GM06990 (cell line): ENCODE results near the gene RCAN3.

Experiments used
- DNase-seq: peaks from one replicate; pipeline ENCODE4 v3.0.0-alpha.2; 2011; ENCODE audit not compliant: insufficient read length; ENCODE audit errors: extremely low read depth
- H3K27me3 ChIP-seq: replicated peaks from 2 replicates; pipeline ENCODE4 v1.6.0; 2011; ENCODE audit warnings: low read length; ENCODE audit not compliant: control insufficient read depth, insufficient read depth
- H3K36me3 ChIP-seq: 2 replicates; pipeline ENCODE4 v1.5.1; 2011; ENCODE audit warnings: low read length; ENCODE audit not compliant: control insufficient read depth, insufficient read depth
- H3K4me3 ChIP-seq: replicated peaks from 2 replicates; pipeline ENCODE4 v1.5.1; 2011; ENCODE audit warnings: low read depth, mild to moderate bottlenecking, control low read depth, low read length
- TF ChIP-seq, protein P1 (sequence below): IDR thresholded peaks from 2 replicates; pipeline ENCODE4 v1.5.1; 2011; ENCODE audit warnings: low read length, control low read depth, mild to moderate bottlenecking, inconsistent platforms; ENCODE audit not compliant: insufficient read depth, poor library complexity, severe bottlenecking

RCAN3 gene

GRCh38 chr1:24503059-24503751 lies 569 bp downstream of the RCAN3 start:
- Histone ChIP-seq H3K36me3 (no peaks in the 10 kb centered on the region), H3K27me3 (no peaks in the 10 kb centered on the region; the same call in 1 of the 2 replicates), H3K4me3 (peak overlapping the region; percentile 77)
- TF ChIP-seq, protein P1, sequence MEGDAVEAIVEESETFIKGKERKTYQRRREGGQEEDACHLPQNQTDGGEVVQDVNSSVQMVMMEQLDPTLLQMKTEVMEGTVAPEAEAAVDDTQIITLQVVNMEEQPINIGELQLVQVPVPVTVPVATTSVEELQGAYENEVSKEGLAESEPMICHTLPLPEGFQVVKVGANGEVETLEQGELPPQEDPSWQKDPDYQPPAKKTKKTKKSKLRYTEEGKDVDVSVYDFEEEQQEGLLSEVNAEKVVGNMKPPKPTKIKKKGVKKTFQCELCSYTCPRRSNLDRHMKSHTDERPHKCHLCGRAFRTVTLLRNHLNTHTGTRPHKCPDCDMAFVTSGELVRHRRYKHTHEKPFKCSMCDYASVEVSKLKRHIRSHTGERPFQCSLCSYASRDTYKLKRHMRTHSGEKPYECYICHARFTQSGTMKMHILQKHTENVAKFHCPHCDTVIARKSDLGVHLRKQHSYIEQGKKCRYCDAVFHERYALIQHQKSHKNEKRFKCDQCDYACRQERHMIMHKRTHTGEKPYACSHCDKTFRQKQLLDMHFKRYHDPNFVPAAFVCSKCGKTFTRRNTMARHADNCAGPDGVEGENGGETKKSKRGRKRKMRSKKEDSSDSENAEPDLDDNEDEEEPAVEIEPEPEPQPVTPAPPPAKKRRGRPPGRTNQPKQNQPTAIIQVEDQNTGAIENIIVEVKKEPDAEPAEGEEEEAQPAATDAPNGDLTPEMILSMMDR = no peak
- DNase-seq = no peak

DNA sequence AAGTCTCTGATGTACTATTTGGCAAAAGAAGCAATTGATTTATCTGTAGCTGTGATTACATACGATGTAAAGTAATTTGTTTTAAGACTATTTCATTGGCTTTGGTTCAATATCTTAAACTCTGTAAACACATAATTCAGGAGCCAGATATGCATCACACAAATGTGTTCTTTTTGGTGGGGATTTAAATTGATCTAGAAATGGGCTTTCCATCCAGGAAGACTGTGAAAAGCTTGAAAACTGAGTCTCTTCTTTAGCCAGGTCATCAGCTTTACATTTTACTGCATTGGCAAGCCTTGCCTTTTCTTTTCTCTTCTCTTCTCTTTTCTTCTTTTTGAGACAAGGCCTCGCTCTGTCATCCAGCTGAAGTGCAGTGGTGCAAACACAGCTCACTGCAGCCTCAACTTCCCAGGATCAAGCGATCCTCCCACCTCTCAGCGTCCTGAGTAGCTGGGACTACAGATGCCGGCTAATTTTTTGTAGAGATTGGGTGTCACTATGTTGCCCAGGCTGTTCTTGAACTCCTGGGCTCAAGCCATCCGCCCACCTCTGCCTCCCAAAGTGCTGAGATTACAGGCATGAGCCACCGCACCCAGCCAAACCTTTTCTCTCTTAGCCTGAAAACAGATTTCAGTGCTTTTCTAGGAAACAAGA lies 1.4 kb downstream of the RCAN3 start:
- TF ChIP-seq, protein P1 = no peak
- DNase-seq = no peak
- Histone ChIP-seq H3K27me3 (no peaks in the 10 kb centered on the region; the same call in 1 of the 2 replicates), H3K4me3 (no peak overlapping the region), H3K36me3 (no peaks in the 10 kb centered on the region)

DNA sequence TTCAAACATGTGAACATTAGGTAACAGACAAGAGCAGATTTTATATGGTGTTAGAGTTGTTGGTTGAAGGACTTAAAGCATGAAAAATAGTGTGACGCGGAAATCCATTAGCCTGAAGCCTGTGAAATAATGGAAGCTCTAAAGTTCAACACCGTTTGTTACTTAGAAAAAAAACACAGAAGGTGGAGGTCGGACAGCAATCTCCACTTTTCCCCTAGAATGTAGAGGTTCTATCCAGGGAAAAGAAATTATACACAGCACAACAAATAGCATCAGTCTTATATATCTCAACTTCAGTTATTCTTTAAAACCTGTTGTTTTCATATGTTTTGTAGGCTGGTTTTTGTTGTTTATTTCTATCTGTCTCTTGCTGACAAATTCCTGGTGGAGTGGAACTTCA lies 1.9 kb downstream of the RCAN3 start:
- H3K27me3 ChIP-seq = no peaks in the 10 kb centered on the region; the same call in 1 of the 2 replicates
- H3K36me3 ChIP-seq = no peaks in the 10 kb centered on the region
- TF ChIP-seq, protein P1 = no peak
- H3K4me3 ChIP-seq = no peak overlapping the region
- DNase-seq = no peak

- H3K27me3 ChIP-seq = no peaks in the 10 kb centered on the region; the same call in 1 of the 2 replicates
- no peak overlapping the region for H3K4me3 ChIP-seq
- H3K36me3 ChIP-seq = no peaks in the 10 kb centered on the region
- no peak for DNase-seq
- TF ChIP-seq, protein P1 = no peak
Measured at GRCh38 chr1:24505816-24506215, 3.2 kb downstream of the RCAN3 start.

GRCh38 chr1:24506691-24507381 lies 4.2 kb downstream of the RCAN3 start:
- H3K4me3 ChIP-seq = no peak overlapping the region
- no peaks in the 10 kb centered on the region; the same call in 1 of the 2 replicates for H3K27me3 ChIP-seq
- no peak for DNase-seq
- TF ChIP-seq, protein P1 = no peak
- no peaks in the 10 kb centered on the region for H3K36me3 ChIP-seq
